HG03442 (cell line): Measurements from ENCODE around the gene MCUR1.
A peak's percentile ranks its signal among the peaks of the same experiment; 100 is the strongest.
"Not testable (repeated sequence)": the region's sequence is repeated elsewhere in the genome, so short reads cannot be mapped to it uniquely, and the experiment has no call there.

Experiments used
- ATAC-seq: cut with Tn5 transposase; IDR thresholded peaks from one replicate; pipeline ENCODE4 v1.9.1; 2021; ENCODE audit warnings: mild to moderate bottlenecking, moderate library complexity; ENCODE audit not compliant: unreplicated experiment

Gene MCUR1

DNA sequence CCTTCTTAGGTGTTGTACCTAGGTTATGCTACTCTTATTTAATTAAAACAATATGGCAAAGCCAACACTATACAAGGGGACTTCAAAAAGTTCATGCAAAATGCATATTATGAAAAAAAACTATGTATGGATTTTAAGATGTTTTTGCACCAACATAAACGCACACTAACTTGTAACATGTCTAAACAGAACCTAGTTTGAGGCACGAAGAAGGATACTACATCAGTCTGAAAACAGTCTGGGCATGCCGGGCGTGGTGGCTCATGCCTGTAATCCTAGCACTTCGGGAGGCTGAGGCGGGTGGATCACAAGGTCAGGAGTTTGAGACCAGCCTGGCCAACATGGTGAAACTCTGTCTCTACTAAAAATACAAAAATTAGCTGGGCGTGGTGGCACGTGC, 34.2 kb downstream of the MCUR1 start:
- ATAC-seq = not testable (repeated sequence)

DNA sequence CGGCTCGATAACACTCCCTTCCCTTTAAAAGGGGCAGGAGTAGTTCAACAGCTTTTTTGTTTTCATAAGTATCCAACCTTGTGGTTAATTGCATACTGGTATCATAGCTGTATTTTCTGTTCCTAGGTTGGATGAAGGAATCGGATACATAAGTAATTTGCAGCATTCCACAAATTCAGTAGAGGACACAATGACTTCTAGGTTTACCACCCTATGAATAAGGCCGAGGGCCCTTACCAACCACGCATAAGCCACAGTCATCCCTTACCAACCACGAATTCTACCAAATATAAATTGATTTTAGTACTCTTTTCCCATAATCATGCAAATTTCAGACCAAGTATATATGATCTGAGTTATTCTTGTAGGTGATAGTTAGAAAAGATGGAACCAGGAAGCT, 36.3 kb downstream of the MCUR1 start:
- no peak for ATAC-seq

DNA sequence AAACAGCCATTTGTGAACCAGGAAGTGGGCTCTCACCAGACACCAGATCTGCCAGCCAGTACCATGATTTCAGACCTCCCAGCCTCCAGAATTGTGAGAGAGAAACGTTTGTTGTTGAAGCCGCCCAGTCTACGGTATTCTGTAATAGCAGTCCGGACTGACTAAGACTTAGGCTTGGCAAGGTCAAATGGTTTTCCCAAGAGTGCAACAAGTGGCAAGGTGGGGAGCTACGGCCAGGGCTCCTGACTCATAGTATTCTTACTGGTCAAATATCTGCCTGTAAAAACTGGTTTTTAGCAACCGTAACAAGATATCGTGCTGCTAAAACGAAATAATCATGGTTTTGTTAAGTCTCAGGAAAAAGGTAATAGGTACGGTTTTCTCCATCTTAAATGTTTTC, 37.8 kb downstream of the MCUR1 start:
- no peak for ATAC-seq

DNA sequence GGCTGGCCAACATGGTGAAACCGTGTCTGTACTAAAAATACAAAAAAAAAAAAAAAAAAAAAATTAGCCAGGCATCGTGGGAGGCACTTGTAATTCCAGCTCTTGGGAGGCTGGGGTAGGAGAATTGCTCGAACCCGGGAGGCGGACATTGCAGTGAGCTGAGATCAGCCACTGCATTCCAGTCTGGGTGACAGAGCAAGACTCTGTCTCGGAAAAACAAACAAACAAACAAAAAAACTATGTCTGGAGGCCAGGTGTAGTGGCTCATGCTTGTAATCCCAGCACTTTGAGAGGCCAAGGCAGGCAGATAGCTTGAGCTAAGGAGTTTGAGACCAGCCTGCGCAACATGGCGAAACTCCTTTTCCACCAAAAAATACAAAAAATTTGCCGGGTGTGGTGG, 38.9 kb downstream of the MCUR1 start:
- ATAC-seq = not testable (repeated sequence)

DNA sequence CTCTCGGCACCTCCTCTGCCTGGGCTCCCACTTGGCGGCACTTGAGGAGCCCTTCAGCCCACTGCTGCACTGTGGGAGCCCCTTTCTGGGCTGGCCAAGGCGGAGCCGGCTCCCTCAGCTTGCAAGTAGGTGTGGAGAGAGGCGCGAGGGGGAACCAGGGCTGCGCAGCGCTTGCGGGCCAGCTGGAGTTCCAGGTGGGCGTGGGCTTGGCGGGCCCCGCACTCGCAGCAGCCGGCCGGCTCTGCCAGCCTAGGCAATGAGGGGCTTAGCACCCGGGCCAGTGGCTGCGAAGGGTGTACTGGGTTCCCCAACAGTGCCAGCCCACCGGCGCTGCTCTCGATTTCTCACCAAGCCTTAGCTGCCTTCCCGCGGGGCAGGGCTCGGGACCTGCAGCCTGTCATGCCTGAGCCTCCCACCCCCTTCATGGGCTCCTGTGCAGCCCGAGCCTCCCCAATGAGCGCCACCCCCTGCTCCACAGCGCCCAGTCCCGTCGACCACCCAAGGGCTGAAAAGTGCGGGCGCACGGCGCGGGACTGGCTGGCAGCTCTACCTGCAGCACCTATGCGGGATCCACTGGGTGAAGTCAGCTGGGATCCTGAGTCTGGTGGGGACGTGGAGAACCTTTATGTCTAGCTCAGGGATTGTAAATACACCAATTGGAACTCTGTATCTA, 41.9 kb downstream of the MCUR1 start:
- not testable (repeated sequence) for ATAC-seq

DNA sequence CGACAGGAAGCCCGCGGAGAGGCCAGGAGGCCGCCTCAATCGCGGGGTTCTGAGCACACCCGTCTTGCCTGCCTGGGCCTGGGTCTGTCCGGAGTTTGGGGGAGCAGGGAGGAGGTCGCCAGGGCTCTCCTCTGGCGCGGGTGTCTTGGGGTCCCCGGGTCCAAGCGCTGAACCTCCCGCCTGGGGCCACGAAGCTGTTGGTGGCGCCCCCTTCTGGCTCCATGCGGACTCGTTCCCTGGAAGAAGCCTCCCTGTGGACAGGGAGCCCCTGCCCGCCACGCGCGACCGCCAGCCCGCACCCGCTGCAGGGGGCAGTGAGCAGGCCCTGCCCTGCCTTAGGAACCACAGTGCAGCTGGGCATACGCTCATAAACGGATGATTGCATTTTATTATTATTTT, 44.7 kb downstream of the MCUR1 start:
- no peak for ATAC-seq

DNA sequence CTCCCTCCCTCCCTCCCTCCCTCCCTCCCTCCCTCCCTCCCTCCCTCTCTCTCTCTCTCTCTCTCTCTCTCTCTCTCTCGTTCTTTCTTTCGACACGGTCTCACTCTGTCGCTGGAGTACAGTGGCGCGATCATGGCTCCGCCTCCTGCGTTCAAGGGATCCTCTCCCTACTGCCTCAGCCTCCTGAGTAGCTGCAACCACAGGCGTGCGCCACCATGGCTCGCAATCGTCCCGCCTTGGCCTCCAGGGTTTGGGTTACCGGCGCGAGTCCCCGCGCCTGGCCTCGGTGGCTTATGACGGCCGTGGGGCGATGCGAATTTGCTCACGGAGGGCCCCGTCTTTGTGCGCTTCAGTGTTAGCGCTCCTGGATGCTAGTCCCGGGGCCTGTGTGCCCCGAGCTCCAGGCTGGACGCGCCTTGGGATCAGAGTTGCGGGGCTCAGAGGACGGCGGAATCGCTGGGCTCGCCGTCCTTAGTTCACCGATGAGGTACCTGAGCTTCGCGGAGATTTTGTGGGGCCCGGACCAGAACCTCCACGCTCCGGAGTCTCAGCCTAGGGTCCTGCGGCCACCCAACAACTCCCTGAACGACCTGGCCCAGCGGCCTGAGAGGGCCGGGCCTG, 45.2 kb downstream of the MCUR1 start:
- ATAC-seq = no peak

DNA sequence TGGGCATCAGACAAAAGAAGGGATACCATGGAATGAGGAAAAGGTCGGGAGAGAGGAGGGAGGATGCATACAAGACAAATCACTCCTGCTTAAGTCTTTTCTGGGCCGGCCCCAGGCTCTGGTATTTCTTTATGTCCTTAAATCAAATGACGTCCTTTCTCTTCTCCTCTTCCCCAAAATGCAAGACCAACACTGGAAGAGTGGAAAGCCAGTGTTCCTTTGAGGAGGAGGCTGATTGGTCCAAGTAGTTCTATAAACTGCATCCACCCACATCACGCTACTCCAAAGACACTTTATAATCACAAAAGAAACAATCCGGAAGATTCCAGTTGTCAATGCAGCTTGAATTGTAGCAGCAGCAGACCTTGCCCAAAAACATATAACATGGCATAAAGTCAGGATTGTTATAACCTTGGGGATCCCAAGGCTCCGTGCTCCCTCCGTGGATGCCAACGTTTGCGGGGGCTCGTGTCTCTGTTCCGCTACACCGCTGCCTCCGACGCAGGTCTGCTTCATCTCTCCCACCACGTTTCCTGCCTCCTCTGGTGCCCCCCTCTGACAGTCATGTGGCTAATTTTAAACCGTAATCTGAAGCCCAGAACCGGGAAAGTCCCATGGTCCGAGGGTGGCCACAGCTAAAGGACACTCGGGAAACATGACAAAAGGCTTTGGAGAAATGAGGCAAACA, 47.1 kb downstream of the MCUR1 start:
- ATAC-seq = no peak

DNA sequence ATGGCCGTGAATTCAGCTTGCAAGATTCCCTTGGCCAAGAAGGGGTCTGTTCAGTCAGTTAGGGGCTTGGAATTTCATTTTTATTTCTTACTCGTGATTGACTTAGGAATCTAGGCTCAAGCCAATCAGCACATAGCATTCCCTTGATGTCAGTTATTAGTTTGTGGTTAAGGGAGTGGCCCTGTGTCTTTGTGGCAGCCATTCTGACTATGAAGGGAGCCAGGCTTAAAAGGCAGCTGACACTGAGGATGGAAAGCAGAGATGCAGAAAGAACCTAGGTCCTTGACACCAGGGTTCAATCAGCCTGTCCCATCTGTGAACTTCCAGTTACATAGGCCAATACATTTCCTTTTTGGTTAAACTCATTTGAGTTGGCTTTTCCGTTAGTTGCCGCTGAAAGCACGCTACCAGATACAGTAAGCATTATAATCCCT, 48.1 kb downstream of the MCUR1 start:
- ATAC-seq = no peak

DNA sequence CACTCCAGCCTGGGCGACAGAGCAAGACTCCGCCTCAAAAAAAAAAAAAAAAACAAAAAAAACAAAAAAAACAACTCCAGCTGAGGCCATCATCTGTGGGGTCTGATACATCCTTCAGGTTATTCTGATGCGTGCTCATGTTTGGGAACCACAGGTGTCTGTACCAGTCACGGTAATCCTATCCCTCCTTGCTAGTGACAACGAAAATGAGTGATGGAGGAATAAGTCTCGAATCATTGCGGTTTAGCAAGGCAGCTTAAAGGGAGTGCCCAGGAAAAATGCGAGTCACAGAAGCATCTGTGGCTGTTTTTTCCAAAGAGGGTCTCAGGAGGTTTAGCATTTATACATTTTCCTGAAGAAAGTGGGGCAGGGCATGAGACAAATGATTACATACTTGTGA, 48.8 kb downstream of the MCUR1 start:
- no peak for ATAC-seq

DNA sequence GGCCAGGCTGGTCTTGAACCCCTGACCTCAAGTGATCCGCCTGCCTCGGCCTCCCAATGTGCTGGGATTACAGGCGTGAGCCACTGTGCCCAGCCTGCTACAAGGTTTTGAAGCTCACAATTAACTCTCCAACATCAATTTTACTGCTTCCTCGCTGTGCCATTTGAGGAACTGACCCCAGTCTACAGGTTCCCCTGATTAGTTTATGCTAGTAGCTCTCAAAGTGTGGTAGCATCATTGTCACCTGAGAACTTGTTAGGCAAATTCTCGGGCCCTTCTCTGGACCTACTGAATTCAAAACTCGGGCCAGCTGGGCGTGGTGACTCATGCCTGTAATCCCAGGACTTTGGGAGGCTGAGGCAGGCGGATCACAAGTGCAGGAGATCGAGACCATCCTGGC, 49.4 kb downstream of the MCUR1 start:
- no peak for ATAC-seq

DNA sequence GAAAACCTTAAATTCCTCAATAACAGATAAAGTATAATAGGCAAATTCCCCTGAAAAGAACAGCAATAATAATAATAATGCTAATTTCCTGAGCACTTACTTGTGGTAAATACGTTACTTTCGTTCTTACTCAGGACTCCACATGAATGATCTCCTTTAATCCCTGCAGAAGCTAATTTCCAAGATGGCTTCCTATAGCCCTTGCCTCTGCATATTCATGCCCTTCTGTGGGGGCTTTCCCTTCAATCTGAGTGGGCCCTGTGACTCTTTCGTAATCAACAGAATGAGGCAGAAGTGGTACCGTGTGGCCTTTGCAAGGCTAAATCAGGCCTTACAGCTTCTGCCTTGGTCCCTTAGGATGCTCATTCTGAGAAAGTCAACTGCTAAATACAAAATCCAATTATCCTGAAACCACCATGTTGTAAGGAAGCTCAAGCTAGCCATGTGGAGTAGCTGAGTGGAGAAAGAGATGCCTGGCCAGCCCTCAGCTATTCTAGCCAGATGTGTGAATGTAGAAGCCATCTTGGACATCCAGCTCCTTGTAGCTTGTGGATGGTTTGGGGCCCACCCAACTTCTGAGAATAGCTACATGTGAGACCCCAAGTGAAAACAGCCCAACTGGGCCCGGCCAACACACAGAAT, 50.5 kb downstream of the MCUR1 start:
- peak; percentile 52 for ATAC-seq

DNA sequence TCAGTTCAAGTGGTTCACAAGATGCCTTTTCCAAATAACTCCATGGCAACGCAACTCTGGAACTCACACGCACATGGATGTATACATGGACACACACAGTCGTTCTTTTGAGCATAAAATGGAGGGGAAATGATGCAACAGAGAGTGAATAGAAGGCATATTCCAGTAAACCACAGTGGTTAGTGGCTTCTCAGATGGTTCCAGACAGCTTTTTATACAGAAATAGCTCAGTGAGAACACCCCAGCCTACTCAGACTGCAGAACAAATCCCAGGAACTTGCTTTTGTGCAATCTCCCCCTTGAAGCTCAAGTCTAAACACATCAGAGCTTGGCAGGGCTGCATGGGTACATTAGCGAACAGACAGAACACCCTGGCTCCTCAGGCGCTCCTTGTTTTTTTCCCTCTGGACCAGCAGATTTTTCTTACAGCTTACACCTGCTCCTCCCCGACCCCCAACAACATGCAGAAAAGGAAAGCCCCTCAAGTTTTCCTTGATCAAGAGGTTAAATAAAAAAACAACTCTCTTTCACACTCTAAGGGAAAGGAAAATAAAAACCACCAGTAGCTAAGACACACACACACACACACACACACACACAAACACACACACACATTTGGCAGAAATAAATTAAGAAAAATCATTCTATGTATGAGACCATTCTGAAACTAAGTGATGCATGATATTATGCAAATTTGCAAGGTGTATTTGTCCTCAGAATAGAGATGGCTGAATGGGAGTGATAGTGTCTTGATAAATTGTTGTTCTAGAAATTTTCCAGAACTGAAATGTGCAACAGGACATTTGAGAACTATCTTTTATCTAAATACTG, 51.5 kb downstream of the MCUR1 start:
- ATAC-seq = no peak

DNA sequence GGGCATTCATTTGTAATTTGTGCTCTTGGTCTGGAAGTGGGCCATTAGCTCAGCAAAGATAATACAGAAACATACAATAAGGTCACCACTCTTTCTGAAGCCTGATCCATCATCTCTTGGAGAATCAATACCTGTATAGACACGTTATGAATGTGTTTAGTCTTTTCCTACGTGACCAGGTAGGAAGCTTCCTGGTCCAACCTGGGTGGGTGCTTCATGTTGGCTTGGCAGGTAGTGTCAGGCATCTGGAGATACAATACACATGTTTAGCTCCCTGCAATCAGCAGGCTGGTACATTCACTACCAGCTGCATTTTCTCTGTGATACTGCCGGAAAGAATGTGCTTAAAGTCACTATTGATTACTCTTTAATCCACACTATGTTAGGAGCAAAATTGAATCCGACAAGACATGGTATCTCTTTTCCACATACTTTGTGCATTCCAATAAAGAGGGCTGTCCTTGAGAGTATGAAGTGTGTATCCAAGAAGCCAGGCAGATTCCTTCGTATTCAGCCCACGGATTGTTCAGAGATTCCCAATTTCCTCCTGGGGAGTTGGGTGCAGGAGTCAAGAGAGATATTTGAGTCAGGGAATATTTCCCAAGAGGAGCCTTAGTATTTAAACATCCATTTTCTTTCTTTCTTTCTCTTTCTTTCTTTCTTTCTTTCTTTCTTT, 52.9 kb downstream of the MCUR1 start:
- no peak for ATAC-seq

DNA sequence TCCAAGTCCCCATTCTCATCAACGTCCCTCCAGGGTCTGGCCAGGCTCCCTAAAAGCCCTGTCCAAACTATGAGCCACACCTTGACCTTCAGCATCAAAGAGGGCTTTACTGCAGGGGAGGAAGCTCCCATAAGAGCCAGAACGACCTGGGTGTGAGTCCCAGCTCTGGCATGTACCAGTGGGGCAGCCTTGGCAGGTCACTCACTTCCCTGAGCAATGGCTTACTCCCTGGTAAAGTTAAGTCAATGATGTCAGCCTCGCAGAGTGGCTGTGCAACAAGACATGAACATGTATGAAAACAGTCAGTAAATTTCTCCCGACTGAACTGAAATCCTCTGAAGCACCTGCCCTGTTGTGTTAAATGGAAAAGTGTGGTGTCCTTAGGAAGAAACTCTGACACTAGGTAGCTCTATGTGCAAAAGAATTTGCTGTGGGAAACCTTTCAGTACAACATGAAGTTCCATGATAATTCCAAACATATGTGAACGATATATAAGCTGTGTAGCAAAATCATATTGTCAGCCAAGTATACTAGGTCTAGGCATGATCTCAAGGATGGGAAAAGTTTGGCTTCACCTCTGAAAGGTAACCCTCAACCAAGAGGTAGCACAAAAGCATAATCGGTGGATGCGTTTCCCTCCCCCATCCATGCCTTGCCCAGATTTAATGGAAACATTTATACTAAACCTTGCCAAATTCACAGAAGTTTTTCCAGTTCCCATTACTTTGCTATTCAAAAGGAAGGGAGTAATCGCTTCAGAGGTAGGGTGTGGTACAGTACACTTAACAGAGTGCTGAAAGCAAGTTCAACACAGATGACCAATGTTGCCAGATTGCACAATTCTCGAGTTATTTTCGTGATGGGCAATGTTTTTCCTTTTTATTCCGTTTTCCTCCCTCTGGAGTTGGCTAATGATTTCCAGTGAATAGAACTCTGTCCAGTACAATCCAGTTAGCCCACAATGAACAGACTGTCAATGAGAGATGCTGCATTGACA, 53.8 kb downstream of the MCUR1 start:
- ATAC-seq = no peak

DNA sequence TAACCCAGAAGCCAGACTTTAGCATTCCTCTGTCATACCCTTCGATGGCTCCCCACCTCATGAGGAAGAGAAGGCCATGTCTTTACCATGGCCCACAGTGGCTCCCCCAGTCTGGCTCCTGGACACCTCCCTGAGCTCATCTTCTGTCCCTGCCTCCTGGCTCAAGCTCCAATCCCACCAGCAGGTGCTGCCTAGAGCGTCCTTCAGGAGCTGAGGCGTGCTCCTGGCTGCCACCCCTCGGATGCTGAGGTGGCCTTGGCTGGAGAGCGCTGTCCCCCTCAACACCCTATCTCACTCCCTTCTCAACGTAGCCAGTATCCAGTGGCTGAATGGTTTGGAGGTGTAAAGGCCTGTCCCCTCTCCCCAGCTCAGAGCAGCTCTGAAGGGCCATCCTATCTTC, 55.3 kb downstream of the MCUR1 start:
- ATAC-seq = no peak

DNA sequence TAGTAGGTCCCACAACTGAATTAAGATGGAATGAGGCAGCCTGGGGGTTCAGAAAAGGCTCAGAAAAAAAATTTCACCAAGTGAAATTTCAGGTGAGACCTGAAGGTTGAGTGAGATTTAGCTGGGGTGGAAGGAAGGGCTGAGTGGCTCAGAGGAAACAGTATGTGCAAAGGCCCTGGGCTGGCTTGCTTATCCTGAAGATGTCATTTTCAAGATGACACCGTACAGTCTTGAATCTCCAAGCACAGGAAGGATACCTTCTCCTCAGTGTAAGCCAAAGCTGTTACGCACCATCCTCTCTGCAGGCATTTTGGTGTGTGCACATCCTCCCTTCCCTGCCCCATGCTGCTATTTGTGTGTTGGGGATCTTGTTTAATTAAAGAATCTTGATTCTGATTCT, 59.7 kb downstream of the MCUR1 start:
- no peak for ATAC-seq

DNA sequence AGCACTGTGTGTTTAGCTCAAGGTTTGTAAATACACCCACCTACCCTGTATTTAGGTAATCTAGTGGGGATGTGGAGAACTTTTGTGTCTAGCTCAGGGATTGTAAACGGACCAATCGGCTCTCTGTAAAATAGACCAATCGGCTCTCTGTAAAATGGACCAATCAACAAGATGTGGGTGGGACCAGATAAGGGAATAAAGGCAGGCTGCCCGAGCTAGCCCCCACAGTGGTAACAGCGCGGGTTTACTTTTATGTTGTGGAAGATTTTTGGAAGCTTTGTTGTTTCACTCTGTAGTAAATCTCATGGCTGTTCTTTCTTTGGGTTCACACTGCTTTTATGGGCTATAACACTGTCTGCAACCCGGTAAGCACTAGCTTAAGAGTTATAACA, 70.6 kb downstream of the MCUR1 start:
- no peak for ATAC-seq
